Stimulated activated CD8-positive, alpha-beta memory T cell treated with anti-CD3 and anti-CD28 coated beads, Interleukin-2, amount 100 ng/mL, for 48 hours (primary cell): ENCODE measurements around the gene OARD1.

Source experiments
- DNase-seq, 2 donors: peaks; one replicate each; pipeline ENCODE4 v3.0.0-alpha.2; 2020; ENCODE audit warnings: low read depth in 2 of 2

OARD1 gene

DNA sequence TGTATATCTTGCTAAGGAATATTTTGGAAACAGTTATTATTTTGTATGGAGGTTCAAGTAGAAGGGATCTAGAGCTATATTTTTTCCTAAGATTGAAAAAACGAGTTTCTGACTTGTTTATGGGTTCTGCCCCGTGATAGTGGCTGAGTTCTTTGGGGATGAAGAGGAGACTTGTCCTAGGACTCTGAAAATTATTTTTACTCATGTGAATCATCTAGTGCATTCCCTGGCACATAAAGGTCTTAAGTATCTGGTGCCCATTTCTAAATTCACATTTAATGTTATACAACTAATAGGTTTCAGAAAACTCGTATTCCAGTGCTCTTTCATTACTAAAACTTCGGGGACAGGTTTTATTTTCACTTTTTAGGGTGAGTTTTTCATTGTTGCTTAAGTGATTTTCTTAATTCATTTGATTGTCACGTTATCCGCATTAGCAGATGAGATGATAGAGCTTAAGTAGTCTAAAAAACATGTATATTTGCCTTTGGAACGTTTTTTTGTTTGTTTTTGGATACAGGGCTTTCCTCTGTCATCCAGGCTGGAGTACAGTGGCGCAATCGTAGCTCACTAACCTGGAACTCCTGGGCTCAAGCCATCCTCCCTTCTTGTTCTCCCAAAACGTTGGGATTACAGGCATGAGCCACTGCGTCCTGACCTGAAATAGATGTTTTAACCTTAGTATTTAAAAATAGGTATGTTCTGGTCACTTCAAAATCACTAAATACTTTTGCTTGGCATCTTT is 2.7 kb upstream of the OARD1 start:
- no peak for DNase-seq

- no peak for DNase-seq
Measured at GRCh38 chr6:41073968-41074691, 2.0 kb upstream of the OARD1 start.

GRCh38 chr6:41073203-41073967 is 1.2 kb upstream of the OARD1 start:
- peak; percentile 75 to 76 for DNase-seq

DNA sequence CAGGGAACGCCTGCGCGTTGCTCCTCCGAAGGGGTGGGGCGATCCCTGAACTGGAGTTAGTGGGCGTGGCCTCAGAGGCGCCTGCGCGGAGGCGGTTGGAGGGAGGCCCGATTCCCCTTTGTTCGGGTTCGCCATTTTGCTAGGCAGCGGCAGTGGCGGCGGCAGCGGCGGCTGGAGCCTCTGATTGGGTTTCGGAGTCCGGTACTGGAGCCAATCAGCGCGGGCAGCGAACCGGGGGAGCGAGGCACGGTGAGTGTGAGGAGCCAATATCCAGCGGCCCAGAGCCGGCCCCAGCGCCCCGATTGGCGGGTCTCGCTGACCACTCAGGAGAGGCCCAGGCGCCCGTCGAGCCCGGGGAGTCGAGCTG is 663 bp upstream of the OARD1 start, which contains the start of gene NFYA:
Gene NFYA, plus strand, starts transcription at position 139 of the 367 bp plus-strand sequence. CDS start 6,116 bp downstream, outside the sequence.
- peak in 1 of 2 donors; percentile 99 for DNase-seq

- peak in 1 of 2 donors; percentile 49 for DNase-seq
Measured at GRCh38 chr6:41071501-41071922, 644 bp downstream of the OARD1 start.

- DNase-seq, result peak; percentile 29 to 36
Measured at GRCh38 chr6:41066867-41067304, 5.3 kb downstream of the OARD1 start.

DNA sequence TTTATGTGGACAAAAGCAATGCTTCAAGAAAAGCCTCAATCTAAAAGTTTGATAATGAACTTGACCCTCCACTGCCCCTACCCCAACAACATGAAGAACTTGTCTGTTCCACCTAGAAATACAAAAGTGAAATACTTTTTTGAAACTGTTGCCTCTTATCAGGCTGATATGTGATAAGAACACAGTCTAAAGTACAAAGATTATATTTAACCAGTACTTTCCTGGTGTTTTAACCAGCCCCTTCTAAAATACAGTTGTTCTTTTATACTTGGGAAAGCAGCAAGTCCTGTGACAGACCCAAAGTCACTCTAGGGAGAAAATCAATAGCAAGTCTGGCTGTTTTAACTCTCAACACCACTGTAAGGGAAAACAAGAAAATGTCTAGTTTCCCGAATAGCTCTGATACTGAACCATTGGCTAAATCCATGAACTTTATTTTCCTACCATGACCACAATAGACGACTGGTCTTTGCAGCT is 6.6 kb downstream of the OARD1 start:
- no peak for DNase-seq

DNA sequence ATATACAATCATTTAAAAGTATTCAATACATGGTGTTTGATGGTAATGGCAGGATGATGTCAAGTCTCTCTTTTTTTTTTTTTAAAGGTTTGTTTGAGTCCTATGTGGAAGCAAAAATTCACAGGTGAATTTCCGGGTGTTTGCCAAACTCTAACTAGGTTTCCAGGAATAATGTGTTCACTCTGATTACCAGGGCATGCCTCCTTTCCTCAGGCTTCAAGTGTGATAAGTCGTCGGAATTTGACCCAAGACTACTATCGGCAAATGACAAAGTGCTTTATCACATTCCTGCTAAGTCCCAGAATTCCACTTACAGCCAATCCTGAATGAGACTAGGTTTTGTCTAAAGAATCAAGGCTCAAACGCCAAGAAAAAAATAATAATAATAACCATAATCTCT is 7.3 kb downstream of the OARD1 start:
- no peak for DNase-seq

DNA sequence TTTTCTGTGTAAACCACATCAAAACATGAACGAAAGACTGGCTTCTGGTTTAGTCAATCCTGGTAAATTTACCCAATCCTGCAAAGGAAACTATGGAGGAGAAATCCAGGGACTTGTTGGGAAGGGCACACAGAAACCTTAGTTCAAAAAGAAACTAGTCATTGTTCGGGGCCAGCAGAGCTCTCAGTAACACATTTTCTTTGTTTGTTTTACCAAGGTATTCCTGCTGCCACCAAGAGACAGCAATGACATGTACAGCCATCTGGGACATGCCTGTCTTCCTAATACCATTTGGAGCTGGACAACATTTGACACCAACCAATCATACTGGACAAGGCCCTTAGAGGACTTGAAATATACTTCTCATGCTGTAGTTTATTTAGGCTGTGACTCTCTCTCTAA is 8.3 kb downstream of the OARD1 start:
- no peak for DNase-seq

DNA sequence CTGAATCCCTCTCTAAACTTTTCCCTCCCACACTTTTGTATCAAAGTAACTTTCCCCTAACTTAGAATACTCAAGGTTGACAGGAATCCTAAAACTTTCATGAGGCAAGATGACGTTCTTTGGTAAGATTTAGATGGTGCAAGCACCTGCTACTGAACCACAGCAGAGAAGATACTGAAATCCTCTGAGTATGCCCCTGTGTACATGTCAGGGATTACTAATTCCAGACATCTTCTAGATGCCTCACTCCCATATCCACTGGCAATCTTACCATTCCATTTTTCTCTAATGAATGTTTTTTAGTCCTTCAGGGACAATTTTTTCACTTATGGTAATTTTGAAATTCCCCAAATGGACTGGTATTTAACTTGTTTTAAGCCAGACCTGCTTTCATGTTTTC is 10.1 kb downstream of the OARD1 start:
- no peak for DNase-seq

DNA sequence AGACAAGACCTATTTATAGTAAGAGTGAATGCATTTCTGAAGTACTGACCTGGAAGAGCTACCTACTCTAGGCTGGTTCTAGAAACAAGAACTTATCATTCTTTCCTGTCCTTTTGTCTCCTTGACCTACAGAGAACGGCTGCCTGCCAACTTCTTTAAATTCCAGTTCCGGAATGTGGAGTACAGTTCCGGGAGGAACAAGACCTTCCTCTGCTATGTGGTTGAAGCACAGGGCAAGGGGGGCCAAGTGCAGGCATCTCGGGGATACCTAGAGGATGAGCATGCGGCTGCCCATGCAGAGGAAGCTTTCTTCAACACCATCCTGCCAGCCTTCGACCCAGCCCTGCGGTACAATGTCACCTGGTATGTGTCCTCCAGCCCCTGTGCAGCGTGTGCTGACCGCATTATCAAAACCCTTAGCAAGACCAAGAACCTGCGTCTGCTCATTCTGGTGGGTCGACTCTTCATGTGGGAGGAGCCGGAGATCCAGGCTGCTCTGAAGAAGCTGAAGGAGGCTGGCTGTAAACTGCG is 10.9 kb downstream of the OARD1 start:
- DNase-seq, result no peak

DNA sequence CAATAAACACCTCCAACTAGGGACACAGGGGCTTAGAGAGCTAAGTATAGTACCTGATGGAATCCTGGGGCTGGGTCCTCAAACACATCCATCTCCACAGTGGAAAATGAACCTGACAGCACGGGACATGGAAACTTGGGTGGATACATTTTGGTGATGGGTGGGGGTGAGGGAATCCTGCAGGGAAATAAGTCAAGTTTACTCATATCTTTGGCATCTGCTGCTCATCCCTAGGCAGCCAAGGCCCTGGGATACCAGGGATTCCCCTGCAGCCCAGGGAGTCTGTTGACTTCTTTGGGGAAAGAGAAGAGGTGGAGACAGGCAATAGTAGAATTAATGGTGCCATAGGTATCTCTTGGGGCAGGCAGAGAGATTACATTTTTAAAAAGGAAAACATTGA is 12.6 kb downstream of the OARD1 start:
- DNase-seq, result no peak

DNA sequence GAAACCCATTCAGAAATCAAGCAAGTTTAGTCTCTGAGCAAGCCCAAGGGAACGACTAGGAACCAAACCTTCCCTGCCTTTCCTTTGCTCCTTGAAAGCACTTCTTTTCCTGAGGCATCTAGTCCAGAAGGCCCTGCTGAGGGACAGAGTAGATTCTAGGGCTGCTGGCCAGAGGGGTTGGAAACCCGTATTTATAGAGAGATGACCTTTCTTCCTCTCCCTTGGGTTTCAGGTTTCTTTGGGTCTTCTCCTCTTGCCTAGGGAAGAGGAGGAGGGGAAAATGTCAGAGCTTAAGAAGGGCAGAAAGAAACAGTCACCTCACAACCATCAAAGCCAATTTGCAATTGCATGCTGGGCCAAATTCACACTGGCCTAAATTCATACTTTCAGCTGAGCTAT is 13.4 kb downstream of the OARD1 start:
- no peak for DNase-seq

DNA sequence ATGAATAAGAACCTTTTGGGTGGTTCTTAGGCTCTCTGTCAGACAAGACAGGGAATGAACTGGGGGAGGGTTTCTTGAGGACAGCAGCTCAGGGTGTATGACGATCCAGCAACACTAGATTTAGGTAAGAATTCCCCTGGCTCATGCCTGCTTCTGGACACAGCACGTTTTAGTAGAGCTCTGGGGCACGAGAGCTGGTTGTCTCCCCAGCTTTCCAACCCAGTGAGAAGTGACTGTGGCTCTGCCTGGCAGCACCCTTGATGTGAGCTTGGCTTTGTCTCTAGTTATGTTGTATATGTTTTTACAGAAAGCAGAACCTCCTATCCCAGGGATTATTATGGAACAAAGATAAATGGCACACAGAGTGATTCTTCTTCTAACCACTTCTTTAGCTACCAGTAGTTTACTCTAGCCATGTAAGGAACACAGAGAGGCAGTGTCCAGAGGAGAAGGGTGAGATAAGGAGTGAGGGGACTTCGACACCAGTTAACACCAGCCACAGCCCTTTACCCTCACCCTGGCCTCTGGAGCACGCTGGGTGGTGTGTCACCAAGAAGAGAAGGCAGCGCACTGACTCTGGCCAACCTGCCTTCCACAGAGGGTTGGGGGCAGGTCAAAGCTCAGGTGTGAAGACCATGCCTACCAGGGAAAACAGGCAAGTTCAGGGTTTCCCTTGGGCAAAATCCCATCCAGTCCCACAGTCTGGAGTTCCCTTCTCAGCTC is 15.2 kb downstream of the OARD1 start:
- no peak for DNase-seq

DNA sequence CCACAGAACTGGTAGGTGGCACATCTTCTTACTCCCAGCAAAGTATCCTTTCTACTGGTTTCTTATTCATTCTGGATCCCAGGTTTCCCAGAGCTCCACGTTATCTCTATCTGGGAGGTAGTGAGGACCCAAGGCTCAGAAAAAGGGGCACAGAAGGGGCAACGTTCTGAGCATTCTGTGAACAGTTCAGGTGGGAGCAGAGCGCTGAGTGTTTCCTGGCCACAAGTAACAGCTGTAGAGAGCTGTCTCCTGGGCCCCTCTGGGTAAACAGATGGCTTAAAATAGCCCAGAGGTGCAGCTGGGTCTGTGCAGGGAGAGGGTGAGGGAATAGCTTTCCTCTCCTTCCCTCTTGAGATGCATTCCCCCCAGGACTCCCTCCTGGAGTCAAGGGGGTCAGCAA is 17.0 kb downstream of the OARD1 start:
- no peak for DNase-seq

DNA sequence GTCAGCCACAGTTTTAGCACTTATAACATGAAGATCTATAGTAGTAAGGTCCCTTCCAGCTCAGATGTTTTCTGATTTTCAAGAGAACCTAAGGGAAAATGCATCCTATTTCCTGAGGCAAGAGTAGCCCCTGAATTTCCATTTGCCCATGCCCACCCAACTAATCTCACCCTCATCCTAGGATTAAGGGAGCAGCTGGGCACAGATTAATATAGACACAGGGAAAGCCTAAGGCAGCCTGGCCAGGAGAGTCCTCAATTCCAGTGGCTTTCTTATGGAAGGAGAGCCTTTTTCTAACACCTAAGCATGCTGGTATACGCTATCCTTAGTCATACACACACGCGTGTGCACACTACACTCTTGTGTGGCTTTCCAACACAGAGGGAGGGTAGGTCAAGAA is 17.6 kb downstream of the OARD1 start:
- DNase-seq, result no peak

DNA sequence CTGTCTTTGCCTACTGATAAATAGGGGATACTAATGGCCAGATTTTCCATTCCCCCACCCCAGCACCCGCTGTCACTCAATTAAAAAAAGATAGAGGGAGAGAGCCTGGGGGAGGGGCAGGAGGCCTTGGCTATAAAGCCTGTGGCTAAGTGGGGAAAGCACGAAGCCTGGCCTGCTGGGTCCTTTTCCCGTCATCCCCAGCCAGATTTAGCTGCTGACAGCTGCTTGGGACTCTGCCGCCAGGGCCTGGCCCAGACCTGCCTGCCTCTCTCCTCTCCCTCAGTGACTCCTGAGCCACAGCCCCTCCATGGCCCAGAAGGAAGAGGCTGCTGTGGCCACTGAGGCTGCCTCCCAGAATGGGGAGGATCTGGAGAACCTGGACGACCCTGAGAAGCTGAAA is 19.1 kb downstream of the OARD1 start, which contains the start of gene APOBEC2:
Gene APOBEC2, plus strand, starts transcription at position 162 of the 400 bp plus-strand sequence. Its CDS starts 146 bp downstream, at position 308.
- DNase-seq, result no peak

DNA sequence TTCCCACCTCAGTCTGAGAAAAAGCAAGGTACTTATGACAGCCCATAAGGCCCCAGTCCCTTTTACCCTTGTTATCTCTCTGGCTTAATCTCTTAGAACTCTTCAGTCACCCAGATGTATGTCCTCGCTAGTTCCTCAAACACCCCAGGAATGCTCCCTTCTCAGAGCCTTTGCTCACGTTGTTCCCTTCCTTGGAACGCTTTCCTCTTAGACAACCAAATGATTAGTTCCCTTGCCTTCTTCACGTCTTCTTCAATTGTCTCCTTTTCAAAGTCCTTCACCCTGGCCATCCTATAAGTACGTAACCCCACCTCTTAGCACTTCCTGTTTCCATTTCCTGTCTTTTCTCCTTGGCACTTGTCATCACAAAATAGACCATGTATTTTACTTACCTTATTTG is 20.3 kb downstream of the OARD1 start:
- no peak for DNase-seq

GRCh38 chr6:41050536-41050935 is 21.6 kb downstream of the OARD1 start:
- no peak for DNase-seq

DNA sequence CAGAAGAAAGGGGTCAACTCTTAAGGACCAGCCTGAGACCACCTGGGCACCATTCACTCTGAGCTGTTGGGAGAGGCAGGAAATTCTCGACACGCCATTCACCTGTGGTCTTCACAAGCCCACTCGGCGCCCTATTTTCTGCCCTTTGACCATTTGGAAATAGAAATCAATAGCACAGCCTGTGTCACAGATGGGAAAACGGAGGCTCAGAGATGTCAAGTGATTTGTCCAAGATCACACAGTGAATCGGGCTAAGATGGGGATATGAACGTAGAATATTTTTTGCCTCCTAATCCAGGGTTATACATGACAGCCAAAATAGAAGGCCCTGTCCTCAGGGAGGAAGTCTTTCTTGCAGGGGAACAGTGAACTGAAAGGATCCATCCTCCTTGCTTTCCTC is 22.2 kb downstream of the OARD1 start:
- DNase-seq, result no peak

GRCh38 chr6:41049521-41049920 is 22.6 kb downstream of the OARD1 start:
- DNase-seq, result no peak
